HG02852 (cell line): ENCODE measurements around the gene RTCA.
A peak's percentile ranks its signal among the peaks of the same experiment; 100 is the strongest.
"Not testable (repeated sequence)": the region's sequence is repeated elsewhere in the genome, so short reads cannot be mapped to it uniquely, and the experiment has no call there.

Source experiments
- ATAC-seq: cut with Tn5 transposase; IDR thresholded peaks from one replicate; pipeline ENCODE4 v1.9.1; 2021; ENCODE audit warnings: mild to moderate bottlenecking, moderate library complexity; ENCODE audit not compliant: unreplicated experiment

RTCA gene

DNA sequence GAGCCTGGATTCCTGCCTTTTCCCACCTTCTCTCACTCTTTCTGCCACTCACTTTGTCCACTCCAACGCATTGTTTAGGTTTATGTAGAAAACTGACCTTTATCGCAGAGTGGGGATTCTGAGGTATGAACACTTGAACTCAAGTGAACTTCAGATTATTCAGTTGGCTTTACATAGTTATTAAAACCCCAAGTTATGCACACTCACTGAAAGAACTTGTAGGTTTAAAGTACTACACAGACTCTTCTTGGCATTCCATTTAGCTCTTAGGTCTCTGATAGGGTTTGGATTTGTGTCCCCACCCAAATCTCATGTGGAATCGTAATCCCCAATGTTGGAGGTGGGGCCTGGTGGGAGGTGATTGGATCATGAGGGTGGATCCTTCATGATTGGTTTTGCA, 39.9 kb downstream of the RTCA start:
- no peak for ATAC-seq

DNA sequence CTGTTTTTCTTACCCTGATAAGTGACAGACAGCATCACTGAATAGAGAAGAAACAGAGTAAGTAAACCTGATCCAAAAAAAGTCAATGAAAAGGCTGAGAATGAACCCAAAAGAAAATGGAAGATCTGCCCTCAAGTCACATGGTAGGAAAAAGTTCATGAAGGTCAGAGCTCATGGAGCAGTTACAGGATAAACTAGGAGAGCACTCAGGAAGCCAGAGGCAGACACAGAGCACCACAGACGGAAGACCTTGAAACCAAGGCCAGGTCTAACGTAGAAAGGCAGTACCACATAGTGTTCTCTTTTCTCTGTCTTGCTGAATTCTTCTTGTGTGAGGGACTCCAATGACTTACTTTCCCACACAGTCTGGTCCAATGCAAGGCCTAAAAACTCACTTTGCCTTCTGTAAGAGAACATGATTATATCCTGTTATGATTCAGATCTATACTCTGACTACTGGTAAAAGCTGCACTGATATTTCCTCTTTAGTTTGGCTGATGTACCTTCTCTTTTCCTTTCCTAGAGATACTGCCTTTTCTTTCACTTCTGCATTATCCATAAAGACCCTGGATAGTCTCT, 40.8 kb downstream of the RTCA start:
- ATAC-seq, result no peak

DNA sequence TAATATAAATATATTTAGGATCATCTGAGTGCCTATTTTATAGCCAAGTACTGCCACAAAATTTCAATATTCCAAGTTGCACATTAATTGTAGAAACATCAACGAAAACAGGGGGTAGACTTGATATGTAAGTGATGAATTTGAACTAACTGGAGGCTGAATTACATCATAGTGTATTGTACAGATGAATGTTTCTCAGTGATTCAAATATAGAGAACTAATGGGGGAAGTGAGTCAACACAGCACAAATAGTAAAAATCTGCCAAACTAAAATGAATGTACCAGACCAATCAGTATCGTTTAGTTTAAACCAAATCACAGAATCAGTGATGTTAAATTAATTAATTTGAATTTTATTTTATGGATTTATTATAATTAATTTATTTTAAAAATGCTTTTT, 42.8 kb downstream of the RTCA start:
- ATAC-seq, result peak; percentile 75

DNA sequence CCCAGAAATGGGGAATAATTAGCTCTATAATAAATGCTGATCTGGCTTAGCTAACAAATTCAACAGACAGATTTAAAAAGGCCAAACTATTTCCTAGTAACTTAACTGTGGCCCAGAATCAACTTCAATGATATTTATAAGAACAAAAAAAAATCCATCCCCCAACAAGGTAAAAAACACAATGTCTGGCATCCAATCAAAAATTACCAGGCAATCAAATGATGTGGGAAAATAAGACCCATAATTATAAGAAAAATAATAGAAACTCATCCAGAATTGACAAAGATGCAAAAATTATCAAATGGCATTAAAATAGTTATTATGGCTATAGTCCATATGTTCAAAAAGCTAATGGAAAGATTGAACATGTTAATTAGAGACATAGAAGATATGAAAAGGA, 43.8 kb downstream of the RTCA start:
- no peak for ATAC-seq

DNA sequence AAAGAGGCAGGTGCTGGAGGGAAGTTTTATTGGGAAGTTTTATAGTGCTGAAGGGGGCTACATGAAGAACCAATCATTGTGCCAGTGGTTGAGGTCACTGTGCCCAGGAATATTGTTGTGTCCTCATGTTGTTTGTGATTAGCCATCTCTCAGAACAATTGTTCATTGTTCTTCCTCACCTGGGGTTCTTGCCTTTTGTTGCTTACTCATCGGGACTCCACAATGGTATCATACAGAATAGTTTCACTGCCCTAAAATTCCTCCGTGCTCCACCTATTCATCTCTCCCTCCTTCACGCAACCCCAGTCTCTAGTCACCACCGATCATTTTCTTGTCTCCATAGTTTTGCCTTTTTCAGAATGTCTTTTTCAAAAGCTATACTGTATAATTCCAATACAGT, 47.4 kb downstream of the RTCA start:
- ATAC-seq, result no peak

DNA sequence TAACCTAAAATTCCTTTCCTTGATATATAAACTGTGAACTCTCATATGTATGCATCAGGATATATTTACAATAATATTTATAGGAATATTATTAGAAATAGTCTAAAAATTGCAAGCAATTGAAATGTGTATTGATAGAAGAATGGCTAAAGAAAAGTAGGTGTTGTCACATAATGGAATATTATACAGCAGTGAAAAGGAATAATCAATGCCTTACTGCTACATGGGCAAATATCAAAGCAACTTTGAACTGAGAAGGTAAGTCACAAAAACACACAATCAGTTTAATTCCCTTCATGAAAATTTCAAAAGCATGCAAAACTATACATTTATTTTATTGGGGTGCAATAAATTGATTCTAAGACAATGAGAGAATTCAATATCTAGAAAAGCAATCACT, 50.6 kb downstream of the RTCA start:
- no peak for ATAC-seq

DNA sequence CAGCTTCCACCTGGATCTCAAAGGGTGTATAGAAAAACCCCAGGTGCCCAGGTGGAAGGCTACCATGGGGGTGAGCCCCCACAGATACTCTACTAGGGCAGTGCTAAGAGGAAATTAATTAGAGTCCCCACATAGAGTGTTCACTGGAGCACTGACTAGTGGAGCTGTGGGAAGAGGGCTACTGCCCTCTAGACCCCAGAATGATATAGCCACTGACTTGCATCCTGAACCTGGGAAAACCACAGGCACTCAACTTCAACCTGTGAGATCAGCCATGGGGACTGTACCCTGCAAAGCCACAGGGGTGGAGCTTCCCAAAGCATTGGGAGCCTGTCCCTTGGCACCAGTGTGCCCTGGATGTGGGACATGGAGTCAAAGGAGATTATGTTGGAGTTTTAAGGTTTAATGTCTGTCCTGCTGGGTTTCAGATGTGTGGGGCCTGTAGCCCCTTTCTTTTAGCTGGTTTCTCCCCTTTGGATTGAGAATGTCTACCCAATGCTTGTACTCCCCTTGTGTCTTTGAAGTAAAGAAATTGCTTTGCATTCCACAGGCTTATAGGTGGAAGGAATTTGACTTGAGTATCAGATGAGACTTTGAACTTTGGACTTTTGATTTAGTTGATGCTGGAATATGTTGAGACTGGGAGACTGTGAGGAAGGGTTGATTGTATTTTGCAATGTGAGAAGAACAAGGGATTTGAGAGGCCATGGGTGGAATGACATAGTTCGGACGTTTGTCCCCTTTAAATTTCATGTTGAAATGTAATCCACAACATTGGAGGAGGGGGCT, 54.5 kb downstream of the RTCA start:
- no peak for ATAC-seq

DNA sequence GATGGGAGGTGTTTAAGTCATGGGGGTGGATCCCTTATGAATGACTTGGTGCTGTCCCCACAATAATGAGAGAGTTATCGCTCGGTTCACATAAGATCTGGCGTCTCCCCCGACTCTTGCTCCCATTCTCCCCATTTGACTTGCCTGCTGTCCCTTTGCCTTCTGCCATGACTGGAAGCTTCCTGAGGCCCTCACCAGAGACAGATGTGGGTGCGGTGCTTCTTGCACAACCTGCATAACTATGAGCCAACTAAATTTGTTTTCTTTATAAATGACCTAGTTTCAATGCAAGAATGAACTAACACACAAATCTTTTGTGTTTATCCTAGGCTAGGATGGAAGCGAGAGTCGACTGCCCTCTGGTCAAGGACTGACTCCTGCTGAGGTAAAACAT, 55.1 kb downstream of the RTCA start:
- ATAC-seq, result no peak

DNA sequence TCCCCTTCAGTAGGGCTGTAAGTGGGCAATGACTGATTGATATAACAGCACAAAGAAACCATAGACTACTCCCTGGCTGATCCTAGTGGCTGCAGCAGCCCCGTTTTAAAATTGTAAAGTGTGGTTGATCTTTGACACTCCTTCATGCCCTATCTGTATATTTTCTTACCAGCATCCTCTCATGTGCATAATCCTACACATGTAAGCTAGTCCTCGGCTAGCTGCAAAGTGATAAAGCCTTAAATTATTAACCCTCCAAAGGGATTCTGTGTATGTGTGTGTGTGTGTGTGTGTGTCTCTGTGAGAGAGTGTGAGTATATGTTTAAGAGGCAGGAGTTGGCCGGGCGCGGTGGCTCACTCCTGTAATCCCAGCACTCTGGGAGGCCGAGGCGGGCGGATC, 55.5 kb downstream of the RTCA start:
- ATAC-seq, result no peak

DNA sequence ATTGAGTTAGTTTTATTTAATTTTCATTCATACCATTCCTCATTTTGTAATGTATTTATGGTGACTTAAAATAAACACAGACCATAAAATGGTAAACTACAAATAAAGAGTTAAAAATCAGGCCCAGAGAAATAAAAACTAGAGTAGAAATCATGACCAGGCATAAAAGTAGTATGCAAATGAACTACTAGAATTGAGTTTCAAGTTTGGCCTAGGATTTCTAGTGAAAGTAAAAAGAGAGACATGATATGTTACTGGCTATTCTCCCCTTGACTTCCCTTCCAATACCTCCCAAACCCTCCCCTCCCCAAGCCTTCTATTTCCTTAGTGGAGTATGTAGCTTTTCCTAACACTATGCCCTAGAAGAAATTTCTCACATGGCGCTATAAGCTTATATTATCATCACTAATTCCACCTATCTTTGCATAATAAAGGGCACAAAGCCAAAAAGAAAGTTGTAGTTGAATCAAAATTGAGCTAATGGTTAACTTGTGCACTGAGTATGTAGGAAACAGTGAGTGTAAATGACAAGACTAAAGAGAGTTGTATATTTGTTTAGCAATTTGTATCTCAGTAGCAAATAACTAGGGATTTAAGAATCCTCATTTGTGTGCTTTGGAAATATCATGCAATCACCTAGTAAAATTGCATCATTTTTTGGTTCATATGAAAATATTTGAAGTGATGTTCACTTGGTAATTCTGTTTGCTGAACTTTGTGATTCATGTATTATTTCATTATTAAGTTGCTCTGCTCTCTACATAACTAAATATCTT, 56.6 kb downstream of the RTCA start:
- ATAC-seq, result no peak

DNA sequence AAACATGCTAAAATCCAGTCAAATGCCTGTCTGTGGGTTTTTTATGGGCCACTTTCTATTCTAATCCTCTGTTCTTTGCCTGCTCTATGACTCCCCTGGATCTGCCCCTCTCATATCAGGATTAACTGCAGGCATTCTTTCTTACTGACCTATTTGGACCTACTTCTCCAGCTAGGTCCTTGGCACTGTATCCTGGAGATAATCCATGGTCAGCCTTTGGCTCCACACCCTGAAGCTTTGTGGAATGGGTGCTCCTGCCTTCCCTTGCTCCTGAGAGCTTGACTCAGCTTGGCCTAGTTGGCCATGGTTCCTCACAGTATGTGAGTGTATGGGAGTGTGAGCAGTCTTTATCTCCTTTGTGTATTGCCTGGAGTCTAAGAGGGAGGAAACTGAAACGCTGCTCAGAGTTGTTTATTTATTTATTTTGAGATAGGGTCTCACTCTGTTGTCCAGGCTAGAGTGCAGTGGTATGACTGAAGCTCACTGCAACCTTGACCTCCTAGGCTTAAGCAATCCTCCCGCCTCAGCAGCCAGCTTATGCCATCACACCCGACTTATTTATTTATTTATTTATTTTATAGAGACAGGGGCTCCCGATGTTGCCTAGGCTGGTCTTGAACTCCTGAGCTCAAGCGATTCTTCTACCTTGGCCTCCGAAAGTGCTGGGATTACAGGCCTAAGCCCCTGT, 57.5 kb downstream of the RTCA start:
- no peak for ATAC-seq

DNA sequence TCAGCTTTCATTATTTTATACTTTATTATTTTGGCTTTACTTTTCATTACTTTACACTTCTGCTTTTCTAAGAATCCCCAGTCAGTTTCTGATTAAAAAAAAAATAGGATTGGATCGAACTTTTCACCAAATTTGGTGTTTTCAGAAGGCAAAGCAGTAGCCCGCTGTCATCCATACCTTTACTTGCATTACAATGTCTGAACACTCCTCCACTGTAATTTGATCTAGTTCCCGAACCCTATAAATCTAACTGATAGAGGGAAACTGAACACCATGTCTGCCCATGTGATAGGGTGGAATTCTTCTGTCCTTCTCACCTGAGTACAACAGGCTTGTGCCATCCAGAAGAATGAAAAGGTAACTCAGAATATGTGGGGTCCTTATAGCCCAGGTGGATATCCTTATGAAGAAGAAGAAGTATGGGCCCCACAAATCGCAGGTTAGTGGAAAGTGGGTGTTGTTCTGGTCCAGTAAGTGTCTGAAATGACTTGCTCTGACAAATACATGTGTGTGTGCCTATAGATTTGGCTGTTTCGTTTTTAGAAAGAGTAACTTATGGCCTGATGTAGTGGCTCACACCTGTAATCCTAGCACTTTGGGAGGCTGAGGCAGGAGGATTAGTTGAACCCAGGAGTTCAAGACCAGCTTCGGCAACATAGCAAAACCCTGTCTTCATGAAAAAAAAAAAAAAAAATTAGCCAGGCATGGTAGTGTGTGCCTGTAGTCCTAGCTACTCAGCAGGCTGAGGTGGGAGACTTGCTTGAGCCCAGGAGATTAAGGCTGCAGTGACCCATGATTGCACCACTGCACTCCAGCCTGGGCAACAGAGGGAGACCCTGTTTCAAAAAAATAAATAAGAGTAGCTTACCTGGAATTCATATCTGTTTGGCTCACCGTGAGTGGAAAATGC, 59.7 kb downstream of the RTCA start:
- ATAC-seq, result peak; percentile 47

DNA sequence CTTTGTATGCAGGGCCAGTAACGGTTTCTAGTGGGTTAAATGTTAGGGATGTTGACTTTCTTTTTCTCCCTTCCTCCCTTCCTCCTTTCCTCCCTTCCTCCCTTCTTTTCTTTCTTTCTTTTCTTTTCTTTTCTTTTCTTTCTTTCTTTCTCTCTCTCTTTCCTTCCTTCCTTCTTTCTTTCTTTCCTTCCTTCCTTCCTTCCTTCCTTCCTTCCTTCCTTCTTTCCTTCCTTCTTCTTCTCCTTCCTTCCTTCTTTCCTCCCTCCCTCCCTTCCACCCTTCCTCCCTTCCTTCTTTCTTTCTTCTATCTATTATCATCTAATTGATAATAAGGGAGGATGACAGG, 60.3 kb downstream of the RTCA start:
- ATAC-seq, result not testable (repeated sequence)

DNA sequence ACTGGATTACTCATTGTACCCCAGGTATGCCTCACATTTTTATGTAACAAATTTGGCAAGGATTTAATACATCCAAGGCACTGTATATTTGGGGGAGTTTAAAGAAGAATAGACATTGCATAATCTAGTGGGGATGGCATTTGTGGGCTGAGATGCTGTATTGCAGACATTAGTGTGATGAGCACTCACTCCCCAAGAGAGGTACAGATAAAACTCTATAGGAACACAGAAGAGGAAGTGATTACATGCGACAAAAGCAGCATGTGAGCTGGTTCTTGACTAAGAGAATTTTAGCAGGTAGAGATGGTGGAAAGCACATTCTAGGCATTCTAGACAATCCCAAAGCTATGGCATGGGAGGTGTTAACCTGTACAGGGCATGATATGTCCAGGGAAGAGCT, 62.1 kb downstream of the RTCA start:
- no peak for ATAC-seq

DNA sequence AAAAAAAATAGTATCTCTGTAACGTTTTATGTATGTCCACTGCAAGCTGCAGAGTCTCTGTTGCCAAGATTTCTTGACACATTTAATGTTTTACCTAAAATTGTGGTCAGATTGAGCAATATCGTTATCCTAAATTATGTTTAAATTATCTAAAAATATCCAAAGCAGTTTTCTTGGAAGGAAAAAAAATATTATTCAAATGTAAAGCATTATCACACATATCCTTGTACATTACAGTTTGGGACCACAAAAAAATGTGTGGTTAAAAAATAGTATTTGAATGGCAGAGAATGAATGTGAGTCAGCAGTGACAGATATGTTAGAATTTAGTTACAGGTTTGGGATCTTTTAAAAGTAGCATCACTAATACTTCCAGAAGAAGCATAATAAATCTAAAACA, 65.1 kb downstream of the RTCA start:
- ATAC-seq, result not testable (repeated sequence)

DNA sequence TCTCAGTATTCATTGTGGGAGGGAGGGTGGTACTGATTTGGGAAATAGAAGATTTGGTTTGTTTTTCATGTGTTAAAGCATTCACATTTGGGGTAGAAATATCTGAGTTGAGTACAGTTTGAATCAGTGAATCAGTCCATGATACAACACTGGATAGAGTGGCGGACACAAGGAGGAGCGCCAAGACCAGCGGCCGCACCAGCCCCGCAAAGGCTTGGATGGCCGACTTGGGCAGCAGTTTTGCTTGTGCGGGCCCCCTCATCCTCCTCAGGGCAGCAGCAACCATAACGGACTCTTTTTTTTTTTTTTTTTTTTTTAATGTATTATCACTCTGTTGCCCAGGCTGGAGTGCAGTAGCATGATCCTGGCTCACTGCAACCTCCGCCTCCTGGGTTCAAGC, 66.3 kb downstream of the RTCA start:
- no peak for ATAC-seq

DNA sequence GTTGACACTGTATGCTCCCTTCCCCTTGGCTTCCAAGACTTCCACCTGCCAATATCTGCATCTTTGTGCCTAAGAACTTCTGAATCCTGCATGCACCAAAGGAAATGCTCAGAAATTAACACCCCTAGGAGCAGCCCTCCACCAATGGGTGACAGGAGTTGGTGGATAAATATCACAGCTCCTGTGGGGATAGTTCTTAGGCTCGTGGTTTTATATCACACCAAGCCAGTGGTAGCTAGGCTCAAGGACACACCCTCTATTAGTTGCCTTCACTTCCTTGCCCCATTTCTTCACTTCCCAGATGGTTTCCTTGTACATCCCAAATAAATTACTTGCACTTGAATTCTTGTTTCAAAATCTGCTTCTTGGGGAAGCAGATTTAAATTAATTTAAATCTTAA, 69.4 kb downstream of the RTCA start:
- ATAC-seq, result no peak

DNA sequence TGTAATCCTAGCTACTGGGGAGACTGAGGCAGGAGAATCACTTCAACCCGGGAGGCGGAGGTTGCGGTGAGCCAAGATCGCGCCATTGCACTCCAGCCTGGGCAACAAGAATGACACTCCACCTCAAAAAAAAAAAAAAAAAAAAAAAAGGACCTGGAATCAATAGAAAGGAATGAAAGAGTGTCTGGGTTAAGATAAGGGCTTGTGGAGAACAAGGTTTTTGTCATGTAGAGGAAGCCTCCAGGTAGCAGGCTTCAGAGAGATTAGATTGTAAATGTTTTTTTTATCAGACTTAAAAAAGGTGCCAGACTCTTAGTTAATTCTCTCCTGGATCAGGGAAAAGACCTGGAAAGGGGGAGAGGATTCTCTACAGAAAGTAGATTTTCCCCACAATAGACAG, 71.9 kb downstream of the RTCA start:
- ATAC-seq, result not testable (repeated sequence)

DNA sequence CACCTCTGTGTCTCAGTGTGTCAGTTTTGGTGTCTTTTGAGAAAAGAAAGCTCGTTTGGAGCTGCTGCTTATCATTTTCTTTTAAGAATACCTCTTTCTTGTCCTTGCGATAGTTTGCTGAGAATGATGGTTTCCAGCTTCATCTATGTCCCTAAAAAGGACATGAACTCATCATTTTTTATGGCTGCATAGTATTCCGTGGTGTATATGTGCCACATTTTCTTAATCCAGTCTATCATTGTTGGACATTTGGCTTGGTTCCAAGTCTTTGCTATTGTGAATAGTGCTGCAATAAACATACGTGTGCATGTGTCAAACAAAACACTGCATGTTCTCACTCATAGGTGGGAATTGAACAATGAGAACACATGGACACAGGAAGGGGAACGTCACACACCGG, 73.7 kb downstream of the RTCA start:
- ATAC-seq, result not testable (repeated sequence)

DNA sequence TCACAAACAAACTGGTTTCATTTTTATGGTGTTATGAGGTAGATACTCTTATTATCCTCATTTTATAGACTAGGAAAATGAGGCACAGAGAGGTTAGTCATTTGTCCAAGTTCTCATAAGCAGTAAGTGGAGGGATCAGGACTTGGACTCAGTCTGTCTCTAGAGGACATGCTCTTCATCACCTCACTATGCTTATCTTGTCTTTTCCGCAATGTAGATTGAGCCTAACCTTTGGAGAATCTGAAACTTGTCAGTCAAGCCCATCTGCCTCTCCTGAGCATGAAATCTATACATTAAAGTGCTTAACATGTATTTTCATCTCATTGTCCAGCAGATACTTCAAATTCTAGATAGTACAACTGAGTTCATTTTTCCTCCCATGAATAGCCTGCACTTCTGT, 74.5 kb downstream of the RTCA start:
- ATAC-seq, result no peak

DNA sequence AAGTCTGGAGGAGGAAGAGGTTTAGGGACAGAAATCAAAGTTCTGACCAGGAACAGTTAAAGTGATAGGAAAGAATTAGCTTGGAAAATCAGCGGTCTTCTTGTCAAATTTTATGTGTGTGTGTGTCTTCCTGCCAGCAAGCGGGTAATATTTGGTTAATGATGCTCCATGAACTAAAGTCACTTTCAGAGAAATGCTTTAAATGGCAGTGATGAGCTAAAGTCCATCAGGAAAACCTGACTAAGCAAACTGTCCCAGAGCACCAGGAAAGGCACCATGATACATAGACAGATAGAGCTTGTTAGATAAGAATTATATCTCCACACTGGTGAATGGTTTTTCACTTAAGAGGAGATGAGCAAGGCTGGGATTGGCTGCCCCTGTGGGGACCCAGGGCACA, 76.3 kb downstream of the RTCA start:
- no peak for ATAC-seq
